WTC11 (cell line): ENCODE data around the gene PTX4.

Source experiments
- CTCF ChIP-seq: fragments of 200-600 bp; IDR thresholded peaks from 2 replicates; pipeline ENCODE4 v1.8.0; 2022; ENCODE audit warnings: antibody characterized with exemption
- NR2C2 ChIP-seq: sonication (generic); formaldehyde crosslinking; IDR thresholded peaks from 2 replicates; pipeline ENCODE4 v1.8.0; 2022; ENCODE audit warnings: mild to moderate bottlenecking, missing genetic modification reagents
- SMAD3 ChIP-seq: sonication (generic); formaldehyde crosslinking; IDR thresholded peaks from 2 replicates; pipeline ENCODE4 v1.8.0; 2022; ENCODE audit warnings: missing genetic modification reagents, mild to moderate bottlenecking, borderline replicate concordance
- TCF7 ChIP-seq: sonication (generic); formaldehyde crosslinking; IDR thresholded peaks from 2 replicates; pipeline ENCODE4 v1.8.0; 2022; ENCODE audit warnings: mild to moderate bottlenecking, low read depth, missing genetic modification reagents, moderate library complexity
- USF2 ChIP-seq: sonication (generic); formaldehyde crosslinking; IDR thresholded peaks from 2 replicates; pipeline ENCODE4 v1.8.1; 2023; ENCODE audit warnings: mild to moderate bottlenecking, missing genetic modification reagents, moderate library complexity

GRCh38 chr16:1465567-1465915 lies 23.2 kb downstream of the PTX4 start:
- TF ChIP-seq USF2 (CRISPR knock-in tag) (no peak), CTCF (no peak), SMAD3 (CRISPR knock-in tag) (no peak), NR2C2 (CRISPR knock-in tag) (no peak), TCF7 (CRISPR knock-in tag) (no peak)
